ENCODE results near the gene SLC38A4.

DNA sequence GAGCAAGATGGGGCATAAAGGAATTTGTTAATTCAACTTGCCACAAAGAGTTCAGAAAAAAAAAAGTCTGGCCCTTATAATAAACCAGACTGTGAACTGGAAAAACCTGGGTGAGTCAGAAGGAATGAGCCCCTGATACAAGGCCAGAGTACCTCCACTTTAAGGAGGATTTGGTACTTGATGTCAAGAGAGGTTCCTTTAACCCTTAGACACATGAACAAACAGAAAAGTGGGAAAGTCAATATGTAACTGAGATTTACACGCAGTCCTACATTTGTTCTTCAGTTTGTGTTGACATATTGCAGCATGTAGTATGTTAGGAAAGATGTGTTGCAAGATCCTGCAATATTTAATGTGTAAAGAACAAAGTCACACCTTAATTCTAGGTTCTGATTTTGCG is 14.2 kb upstream of the SLC38A4 start:
- TF ChIP-seq CTCF (IDR thresholded peaks at IDR 0.05) (no peak), POLR2A (IDR thresholded peaks at IDR 0.05) (no peak)
